H1 (cell line): ENCODE results near the gene UQCRFS1. TPM values are rescaled to one million over a fixed set of nuclear protein-coding genes. Genes with fewer than 3 reads are reported as not detected.

ENCODE experiments used
- ATF3 ChIP-seq: IDR thresholded peaks from 2 replicates; pipeline ENCODE4 v1.6.1; 2011; ENCODE audit warnings: low read depth, mild to moderate bottlenecking, low read length; ENCODE audit not compliant: insufficient read depth
- BCL11A ChIP-seq, 2 experiments: IDR thresholded peaks; one replicate each; pipeline ENCODE4 v1.6.1; 2011; ENCODE audit warnings: low read depth in 2 of 2, low read length in 2 of 2, mild to moderate bottlenecking in 2 of 2
- CHD2 ChIP-seq: IDR thresholded peaks from 2 replicates; pipeline ENCODE4 v1.6.1; 2012; ENCODE audit warnings: low read length, improper control_type of control experiment
- E2F6 ChIP-seq: IDR thresholded peaks from 2 replicates; pipeline ENCODE4 v1.6.1; 2012; ENCODE audit warnings: inconsistent platforms
- GABPA ChIP-seq: IDR thresholded peaks from 2 replicates; pipeline ENCODE4 v1.6.1; 2011; ENCODE audit warnings: mild to moderate bottlenecking, low read length, moderate library complexity, borderline replicate concordance; ENCODE audit not compliant: insufficient read depth
- JUN ChIP-seq: IDR thresholded peaks from 2 replicates; pipeline ENCODE4 v1.6.1; 2011; ENCODE audit warnings: low read depth, mild to moderate bottlenecking, improper control_type of control experiment, low read length
- KDM4A ChIP-seq: IDR thresholded peaks from one replicate; pipeline ENCODE4 v1.7.1; 2012; ENCODE audit warnings: low read depth, mild to moderate bottlenecking, moderate library complexity, low read length, inconsistent platforms; ENCODE audit not compliant: severe bottlenecking
- PHF8 ChIP-seq: fragments of 200-600 bp; sonication (generic); conservative IDR thresholded peaks from 2 replicates; pipeline ENCODE4 v1.7.1; 2012; ENCODE audit warnings: low read depth, mild to moderate bottlenecking, inconsistent platforms, low read length, moderate library complexity
- SIN3A ChIP-seq, 2 experiments: IDR thresholded peaks in 1 of 2; conservative IDR thresholded peaks in 1 of 2; 2 replicates each; pipeline ENCODE4 v1.6.1; 2011 to 2012; ENCODE audit warnings: low read length in 2 of 2, improper control_type of control experiment in 1 of 2, low read depth in 1 of 2, mild to moderate bottlenecking in 1 of 2
- SP4 ChIP-seq: IDR thresholded peaks from 2 replicates; pipeline ENCODE4 v1.6.1; 2012; ENCODE audit warnings: low read length, inconsistent platforms
- USF2 ChIP-seq: IDR thresholded peaks from 2 replicates; pipeline ENCODE4 v1.6.1; 2011; ENCODE audit warnings: low read length, improper control_type of control experiment
- polyA plus RNA-seq, 7 experiments: library from polyadenylated mRNA; depleted of rRNA in 3 of 7; stranded (reverse) in 5 of 7; unstranded in 2 of 7; fragments of >200 nt in 5 of 7; fragments of 200-250 nt in 2 of 7; gene quantifications; 1 replicate in 5 of 7; 2 replicates in 1 of 7; 4 replicates in 1 of 7; pipeline versions ENCODE4 v1.2.1 to v1.2.3, GENCODE V29; 2011 to 2013; ENCODE audit warnings: missing spikeins in 2 of 7, mixed read lengths in 2 of 7
- total RNA-seq: library from RNA; stranded (reverse); fragmentation: NEBNext Ultra II Directional; extraction: Animal tissue kit (Norgen Biotek cat#: 25700); gene quantifications from 2 replicates; pipeline ENCODE4 v1.2.1, GENCODE V29; 2021

The UQCRFS1 gene
- total and polyA plus RNA-seq, 2 of the 8 experiments (the other 6 are each of a cell fraction or from before 2014, with no cell fraction given) = 52.4 to 59.1 TPM

GRCh38 chr19:29212648-29213573 is at the start of gene UQCRFS1 (continued):
- TF ChIP-seq E2F6 (no peak), KDM4A (peak; percentile 62), JUN (no peak), CHD2 (no peak), SIN3A (conservative IDR thresholded peaks at IDR 0.05 in 1 of 2, IDR thresholded peaks at IDR 0.05 in 1 of 2; ENCODE audit: low read depth in 1 of 2, low read length in 2 of 2) (no peak; a peak in 1 of 4 replicates), GABPA (no peak), BCL11A (IDR thresholded peaks at IDR 0.05; ENCODE audit: low read depth in 2 of 2, low read length in 2 of 2) (no peak), PHF8 (peak; percentile 78), ATF3 (peak; percentile 63; the same call in 1 of the 2 replicates), USF2 (no peak), SP4 (0 out of 2 replicates have a peak, but pooled peaks have one; percentile 36)
